ENCODE results near the gene LRIG2. TPM values are rescaled to one million over a fixed set of nuclear protein-coding genes. Genes with fewer than 3 reads are reported as not detected.
A peak's percentile ranks its signal among the peaks of the same experiment; 100 is the strongest.

LRIG2 gene
- total and polyA plus RNA-seq, 9 of the 15 experiments (the other 6 are each of a cell fraction or from before 2014, with no cell fraction given): 1.8 to 28.1 (median 11.5) TPM

DNA sequence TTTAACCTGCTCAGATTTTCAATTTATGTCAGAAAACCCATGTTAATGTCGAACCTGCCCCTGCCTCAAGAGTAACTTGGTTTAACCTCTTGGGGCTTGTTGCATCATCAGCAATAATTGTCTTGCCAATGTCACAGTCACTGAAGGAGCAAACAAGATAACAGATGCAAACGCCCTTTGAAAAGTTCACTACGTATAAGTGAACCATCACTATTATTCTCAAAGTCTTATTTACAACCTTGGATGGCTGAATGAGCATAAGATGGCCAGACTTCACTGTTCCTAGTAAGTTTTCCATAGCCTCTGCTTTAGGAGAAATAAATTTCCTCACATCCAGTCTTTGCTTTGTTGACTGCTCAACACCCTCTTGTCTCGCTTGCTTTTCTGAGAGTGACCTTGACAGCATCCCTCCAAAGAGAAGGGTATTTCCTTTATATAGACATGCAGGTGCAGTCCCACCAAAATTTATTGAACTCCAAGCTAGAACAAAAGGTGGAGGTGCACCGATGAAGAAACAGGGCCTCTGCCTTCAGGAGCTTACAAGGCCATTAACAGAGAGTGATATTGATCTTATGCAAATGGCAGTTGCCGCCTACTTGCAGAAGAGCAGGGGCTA is 749 bp upstream of the LRIG2 start (continued):
- TF ChIP-seq DDX20 (tag; IDR thresholded peaks at IDR 0.05; ENCODE audit: low read depth) (peak; percentile 30; the same call in 1 of the 2 replicates), FOXP1 (CRISPR knock-in tag; IDR thresholded peaks at IDR 0.05) (no peak), HDAC3 (IDR thresholded peaks at IDR 0.05; ENCODE audit: borderline replicate concordance, partially characterized antibody) (peak; percentile 47), SRSF9 (IDR thresholded peaks at IDR 0.05; ENCODE audit: borderline replicate concordance, low read depth, low read length) (no peak), ZNF57 (CRISPR knock-in tag; IDR thresholded peaks at IDR 0.05) (no peak), ETV6 (IDR thresholded peaks at IDR 0.05; ENCODE audit: borderline replicate concordance in 1 of 2, low read depth in 2 of 2, low read length in 1 of 2) (no peak), ETV6 (CRISPR knock-in tag; IDR thresholded peaks at IDR 0.05; ENCODE audit: borderline replicate concordance) (no peak)
- TF ChIP-seq, protein P1, sequence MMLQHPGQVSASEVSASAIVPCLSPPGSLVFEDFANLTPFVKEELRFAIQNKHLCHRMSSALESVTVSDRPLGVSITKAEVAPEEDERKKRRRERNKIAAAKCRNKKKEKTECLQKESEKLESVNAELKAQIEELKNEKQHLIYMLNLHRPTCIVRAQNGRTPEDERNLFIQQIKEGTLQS (IDR thresholded peaks at IDR 0.05): peak; percentile 100
- TF ChIP-seq, protein P1 (CRISPR knock-in tag; conservative IDR thresholded peaks at IDR 0.05): peak; percentile 64; the same call in 1 of the 2 replicates
- TF ChIP-seq, protein P2, sequence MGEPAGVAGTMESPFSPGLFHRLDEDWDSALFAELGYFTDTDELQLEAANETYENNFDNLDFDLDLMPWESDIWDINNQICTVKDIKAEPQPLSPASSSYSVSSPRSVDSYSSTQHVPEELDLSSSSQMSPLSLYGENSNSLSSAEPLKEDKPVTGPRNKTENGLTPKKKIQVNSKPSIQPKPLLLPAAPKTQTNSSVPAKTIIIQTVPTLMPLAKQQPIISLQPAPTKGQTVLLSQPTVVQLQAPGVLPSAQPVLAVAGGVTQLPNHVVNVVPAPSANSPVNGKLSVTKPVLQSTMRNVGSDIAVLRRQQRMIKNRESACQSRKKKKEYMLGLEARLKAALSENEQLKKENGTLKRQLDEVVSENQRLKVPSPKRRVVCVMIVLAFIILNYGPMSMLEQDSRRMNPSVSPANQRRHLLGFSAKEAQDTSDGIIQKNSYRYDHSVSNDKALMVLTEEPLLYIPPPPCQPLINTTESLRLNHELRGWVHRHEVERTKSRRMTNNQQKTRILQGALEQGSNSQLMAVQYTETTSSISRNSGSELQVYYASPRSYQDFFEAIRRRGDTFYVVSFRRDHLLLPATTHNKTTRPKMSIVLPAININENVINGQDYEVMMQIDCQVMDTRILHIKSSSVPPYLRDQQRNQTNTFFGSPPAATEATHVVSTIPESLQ (CRISPR knock-in tag; IDR thresholded peaks at IDR 0.05): peak; percentile 82; the same call in 1 of the 2 replicates
- TF ChIP-seq, protein P3, sequence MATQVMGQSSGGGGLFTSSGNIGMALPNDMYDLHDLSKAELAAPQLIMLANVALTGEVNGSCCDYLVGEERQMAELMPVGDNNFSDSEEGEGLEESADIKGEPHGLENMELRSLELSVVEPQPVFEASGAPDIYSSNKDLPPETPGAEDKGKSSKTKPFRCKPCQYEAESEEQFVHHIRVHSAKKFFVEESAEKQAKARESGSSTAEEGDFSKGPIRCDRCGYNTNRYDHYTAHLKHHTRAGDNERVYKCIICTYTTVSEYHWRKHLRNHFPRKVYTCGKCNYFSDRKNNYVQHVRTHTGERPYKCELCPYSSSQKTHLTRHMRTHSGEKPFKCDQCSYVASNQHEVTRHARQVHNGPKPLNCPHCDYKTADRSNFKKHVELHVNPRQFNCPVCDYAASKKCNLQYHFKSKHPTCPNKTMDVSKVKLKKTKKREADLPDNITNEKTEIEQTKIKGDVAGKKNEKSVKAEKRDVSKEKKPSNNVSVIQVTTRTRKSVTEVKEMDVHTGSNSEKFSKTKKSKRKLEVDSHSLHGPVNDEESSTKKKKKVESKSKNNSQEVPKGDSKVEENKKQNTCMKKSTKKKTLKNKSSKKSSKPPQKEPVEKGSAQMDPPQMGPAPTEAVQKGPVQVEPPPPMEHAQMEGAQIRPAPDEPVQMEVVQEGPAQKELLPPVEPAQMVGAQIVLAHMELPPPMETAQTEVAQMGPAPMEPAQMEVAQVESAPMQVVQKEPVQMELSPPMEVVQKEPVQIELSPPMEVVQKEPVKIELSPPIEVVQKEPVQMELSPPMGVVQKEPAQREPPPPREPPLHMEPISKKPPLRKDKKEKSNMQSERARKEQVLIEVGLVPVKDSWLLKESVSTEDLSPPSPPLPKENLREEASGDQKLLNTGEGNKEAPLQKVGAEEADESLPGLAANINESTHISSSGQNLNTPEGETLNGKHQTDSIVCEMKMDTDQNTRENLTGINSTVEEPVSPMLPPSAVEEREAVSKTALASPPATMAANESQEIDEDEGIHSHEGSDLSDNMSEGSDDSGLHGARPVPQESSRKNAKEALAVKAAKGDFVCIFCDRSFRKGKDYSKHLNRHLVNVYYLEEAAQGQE (IDR thresholded peaks at IDR 0.05; ENCODE audit: borderline replicate concordance): no peak
- TF ChIP-seq, protein P3 (CRISPR knock-in tag; IDR thresholded peaks at IDR 0.05; ENCODE audit: low read depth): no peak
- TF ChIP-seq, protein P4, sequence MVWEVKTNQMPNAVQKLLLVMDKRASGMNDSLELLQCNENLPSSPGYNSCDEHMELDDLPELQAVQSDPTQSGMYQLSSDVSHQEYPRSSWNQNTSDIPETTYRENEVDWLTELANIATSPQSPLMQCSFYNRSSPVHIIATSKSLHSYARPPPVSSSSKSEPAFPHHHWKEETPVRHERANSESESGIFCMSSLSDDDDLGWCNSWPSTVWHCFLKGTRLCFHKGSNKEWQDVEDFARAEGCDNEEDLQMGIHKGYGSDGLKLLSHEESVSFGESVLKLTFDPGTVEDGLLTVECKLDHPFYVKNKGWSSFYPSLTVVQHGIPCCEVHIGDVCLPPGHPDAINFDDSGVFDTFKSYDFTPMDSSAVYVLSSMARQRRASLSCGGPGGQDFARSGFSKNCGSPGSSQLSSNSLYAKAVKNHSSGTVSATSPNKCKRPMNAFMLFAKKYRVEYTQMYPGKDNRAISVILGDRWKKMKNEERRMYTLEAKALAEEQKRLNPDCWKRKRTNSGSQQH (CRISPR knock-in tag; IDR thresholded peaks at IDR 0.05): 0 out of 2 replicates have a peak, but pooled peaks have one; percentile 21
